Memory B cell (primary cell): ENCODE results near the gene ZNF521.

Experiments used
- ATAC-seq: fragments of 150-1000 bp; cut with Tn5 transposase; 2 replicates; pipeline ENCODE4 v1.10.0; 2021; ENCODE audit warnings: low read depth, mild to moderate bottlenecking, moderate library complexity
- DNase-seq, 2 donors: peaks; one replicate each; pipeline ENCODE4 v3.0.0; 2022; ENCODE audit warnings: low spot score in 2 of 2
- H3K27ac Mint-ChIP-seq: one replicate; pipeline ENCODE4 v1.8.0; 2022; ENCODE audit warnings: mild to moderate bottlenecking, moderate library complexity, mixed read lengths
- H3K27me3 Mint-ChIP-seq: one replicate; pipeline ENCODE4 v1.8.0; 2022; ENCODE audit warnings: mixed read lengths
- H3K36me3 Mint-ChIP-seq: one replicate; pipeline ENCODE4 v1.8.0; 2022; ENCODE audit warnings: mild to moderate bottlenecking, mixed read lengths
- H3K4me1 Mint-ChIP-seq: one replicate; pipeline ENCODE4 v1.8.0; 2022; ENCODE audit warnings: mixed read lengths
- H3K4me3 Mint-ChIP-seq: one replicate; pipeline ENCODE4 v1.8.0; 2022; ENCODE audit warnings: mild to moderate bottlenecking, moderate library complexity, mixed read lengths
- H3K9me3 Mint-ChIP-seq: one replicate; pipeline ENCODE4 v1.8.0; 2022; ENCODE audit warnings: mixed read lengths

ZNF521 gene

GRCh38 chr18:25126751-25127150, 225.2 kb downstream of the ZNF521 start:
- H3K36me3 Mint-ChIP-seq = no peaks in the 10 kb centered on the region
- no peak for DNase-seq
- no peak overlapping the region for H3K27ac Mint-ChIP-seq
- H3K9me3 Mint-ChIP-seq = peaks cover 2% of the 10 kb centered on the region
- H3K4me3 Mint-ChIP-seq = no peak overlapping the region
- no peaks in the 10 kb centered on the region for H3K4me1 Mint-ChIP-seq
- no peak for ATAC-seq
- peaks cover 1% of the 10 kb centered on the region for H3K27me3 Mint-ChIP-seq

DNA sequence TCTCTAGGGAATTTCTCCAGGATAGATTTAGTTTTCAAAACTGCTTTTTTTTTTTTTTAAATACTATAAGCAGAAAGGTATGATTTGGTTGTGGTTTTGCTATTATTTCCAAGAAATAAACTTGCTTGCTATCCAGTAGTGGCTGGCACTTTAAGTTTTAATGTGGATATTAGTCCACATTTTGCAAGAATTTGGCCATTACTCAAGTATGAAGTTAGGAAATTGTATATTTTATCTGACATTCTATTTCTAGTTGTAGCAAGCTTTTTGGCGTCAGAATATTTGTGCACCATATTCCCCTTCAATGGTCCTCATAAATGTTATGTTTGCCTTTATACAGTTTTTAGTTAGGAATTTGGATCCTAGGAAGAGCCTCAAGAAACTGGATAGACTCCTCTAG, 226.3 kb downstream of the ZNF521 start:
- Mint-ChIP-seq H3K36me3 (no peaks in the 10 kb centered on the region), H3K4me1 (no peaks in the 10 kb centered on the region), H3K9me3 (no peaks in the 10 kb centered on the region), H3K4me3 (no peak overlapping the region), H3K27ac (no peak overlapping the region), H3K27me3 (peaks cover 3% of the 10 kb centered on the region)
- DNase-seq (no peak), ATAC-seq (no peak)

GRCh38 chr18:25123438-25124232, 228.3 kb downstream of the ZNF521 start:
- H3K36me3 Mint-ChIP-seq = no peaks in the 10 kb centered on the region
- peaks cover 1% of the 10 kb centered on the region for H3K9me3 Mint-ChIP-seq
- H3K27me3 Mint-ChIP-seq = peaks cover 3% of the 10 kb centered on the region
- DNase-seq (no peak), ATAC-seq (no peak)
- no peak overlapping the region for H3K4me3 Mint-ChIP-seq
- no peak overlapping the region for H3K27ac Mint-ChIP-seq
- no peaks in the 10 kb centered on the region for H3K4me1 Mint-ChIP-seq

- Mint-ChIP-seq H3K27me3 (peaks cover 3% of the 10 kb centered on the region), H3K4me3 (no peak overlapping the region), H3K9me3 (peaks cover 5% of the 10 kb centered on the region), H3K36me3 (no peaks in the 10 kb centered on the region), H3K4me1 (no peaks in the 10 kb centered on the region), H3K27ac (no peak overlapping the region)
- no peak for ATAC-seq
- no peak for DNase-seq
These were observed 230.5 kb downstream of the ZNF521 start for GRCh38 chr18:25121442-25121841.

GRCh38 chr18:25113566-25113965, 238.4 kb downstream of the ZNF521 start:
- ATAC-seq (no peak), DNase-seq (no peak)
- Mint-ChIP-seq H3K4me3 (no peak overlapping the region), H3K4me1 (no peaks in the 10 kb centered on the region), H3K27ac (no peak overlapping the region), H3K27me3 (no peaks in the 10 kb centered on the region), H3K36me3 (no peaks in the 10 kb centered on the region), H3K9me3 (peaks cover 5% of the 10 kb centered on the region)

GRCh38 chr18:25112821-25113434, 239.0 kb downstream of the ZNF521 start:
- no peaks in the 10 kb centered on the region for H3K27me3 Mint-ChIP-seq
- no peaks in the 10 kb centered on the region for H3K4me1 Mint-ChIP-seq
- no peak for ATAC-seq
- no peak overlapping the region for H3K27ac Mint-ChIP-seq
- no peak overlapping the region for H3K4me3 Mint-ChIP-seq
- DNase-seq = no peak
- H3K9me3 Mint-ChIP-seq = peaks cover 5% of the 10 kb centered on the region
- no peaks in the 10 kb centered on the region for H3K36me3 Mint-ChIP-seq

DNA sequence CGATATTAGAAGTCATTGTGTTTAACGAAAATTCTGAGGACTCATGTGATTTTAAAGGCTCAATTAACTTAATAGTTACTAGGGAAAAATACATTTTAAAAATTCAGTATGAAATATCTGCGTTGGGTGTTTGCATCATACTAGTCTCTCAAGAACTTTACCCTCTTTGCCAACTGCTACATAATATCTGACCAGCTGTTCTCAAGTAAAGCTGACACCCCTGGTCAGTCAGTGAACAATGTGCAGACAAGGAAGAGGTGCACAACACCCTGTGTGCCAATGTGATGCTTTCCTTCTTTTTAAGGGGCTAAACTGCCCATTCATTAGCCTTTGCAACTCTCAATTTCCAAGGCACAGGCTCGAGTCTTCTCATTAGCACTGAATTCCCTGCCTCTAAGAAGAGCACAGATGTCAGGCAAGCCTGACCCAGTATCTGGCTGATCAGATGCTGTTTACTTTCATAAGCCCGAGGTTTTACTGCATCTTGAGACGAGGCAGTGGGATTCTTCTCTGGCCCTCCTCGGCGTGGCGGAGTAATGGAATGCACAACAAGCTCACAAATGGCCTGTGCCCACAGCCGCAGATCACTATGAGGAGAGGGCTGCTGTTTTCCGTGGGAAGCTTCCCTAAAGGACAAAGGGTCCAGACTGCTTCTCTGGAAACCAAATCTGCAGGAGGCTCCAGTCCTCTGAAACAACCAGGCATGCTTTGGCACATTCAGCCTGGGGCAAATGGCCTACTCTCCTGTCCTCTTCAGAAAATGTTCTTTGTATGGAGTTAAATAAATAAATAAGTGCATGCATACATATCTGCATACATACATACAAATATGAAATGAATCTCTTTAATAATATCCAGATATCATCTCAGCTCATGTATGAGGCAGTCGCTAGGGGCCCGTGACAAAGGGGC, 240.3 kb downstream of the ZNF521 start:
- H3K27me3 Mint-ChIP-seq = no peaks in the 10 kb centered on the region
- H3K9me3 Mint-ChIP-seq = peaks cover 1% of the 10 kb centered on the region
- H3K36me3 Mint-ChIP-seq = no peaks in the 10 kb centered on the region
- no peak overlapping the region for H3K4me3 Mint-ChIP-seq
- DNase-seq (no peak), ATAC-seq (no peak)
- no peak overlapping the region for H3K27ac Mint-ChIP-seq
- H3K4me1 Mint-ChIP-seq = no peaks in the 10 kb centered on the region

GRCh38 chr18:25109484-25109883, 242.5 kb downstream of the ZNF521 start:
- ATAC-seq = no peak
- no peaks in the 10 kb centered on the region for H3K36me3 Mint-ChIP-seq
- H3K9me3 Mint-ChIP-seq = peaks cover 1% of the 10 kb centered on the region
- no peak overlapping the region for H3K4me3 Mint-ChIP-seq
- no peak overlapping the region for H3K27ac Mint-ChIP-seq
- no peaks in the 10 kb centered on the region for H3K27me3 Mint-ChIP-seq
- no peak for DNase-seq
- H3K4me1 Mint-ChIP-seq = no peaks in the 10 kb centered on the region

- ATAC-seq = no peak
These were observed 248.4 kb downstream of the ZNF521 start for GRCh38 chr18:25103468-25104155.

DNA sequence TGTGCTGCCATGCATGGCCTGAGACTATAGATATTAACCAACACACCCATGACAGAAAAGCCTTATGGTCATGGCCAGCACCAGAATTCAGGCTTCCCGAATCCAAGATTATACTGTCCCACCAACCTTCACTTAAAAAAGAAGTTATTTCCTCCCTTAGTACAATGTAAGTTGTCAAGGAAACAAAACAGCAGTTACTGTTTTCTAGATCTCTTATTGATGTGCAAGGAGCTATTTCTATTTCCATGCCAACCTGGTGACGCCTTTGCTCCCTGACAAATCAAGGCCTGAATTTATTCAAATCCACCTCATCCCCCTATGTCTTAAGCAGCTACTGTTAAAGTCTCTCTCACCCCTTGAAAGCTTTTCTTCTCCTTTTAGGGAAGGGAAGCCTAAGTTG, 249.3 kb downstream of the ZNF521 start:
- H3K4me1 Mint-ChIP-seq = no peaks in the 10 kb centered on the region
- ATAC-seq (no peak), DNase-seq (no peak)
- no peak overlapping the region for H3K4me3 Mint-ChIP-seq
- H3K36me3 Mint-ChIP-seq = no peaks in the 10 kb centered on the region
- H3K27me3 Mint-ChIP-seq = no peaks in the 10 kb centered on the region
- H3K27ac Mint-ChIP-seq = no peak overlapping the region
- no peaks in the 10 kb centered on the region for H3K9me3 Mint-ChIP-seq

More at GRCh38 chr18:25103468-25104155, 248.4 kb downstream of the ZNF521 start:
- Mint-ChIP-seq H3K4me1 (no peaks in the 10 kb centered on the region), H3K27me3 (no peaks in the 10 kb centered on the region), H3K27ac (no peak overlapping the region), H3K4me3 (no peak overlapping the region), H3K9me3 (no peaks in the 10 kb centered on the region), H3K36me3 (no peaks in the 10 kb centered on the region)
- DNase-seq = no peak

- H3K27ac Mint-ChIP-seq = no peak overlapping the region
- H3K4me3 Mint-ChIP-seq = no peak overlapping the region
- no peaks in the 10 kb centered on the region for H3K9me3 Mint-ChIP-seq
- no peaks in the 10 kb centered on the region for H3K27me3 Mint-ChIP-seq
- no peak for DNase-seq
- H3K4me1 Mint-ChIP-seq = no peaks in the 10 kb centered on the region
- ATAC-seq = no peak
- no peaks in the 10 kb centered on the region for H3K36me3 Mint-ChIP-seq
These were observed 251.5 kb downstream of the ZNF521 start for GRCh38 chr18:25100418-25100817.

DNA sequence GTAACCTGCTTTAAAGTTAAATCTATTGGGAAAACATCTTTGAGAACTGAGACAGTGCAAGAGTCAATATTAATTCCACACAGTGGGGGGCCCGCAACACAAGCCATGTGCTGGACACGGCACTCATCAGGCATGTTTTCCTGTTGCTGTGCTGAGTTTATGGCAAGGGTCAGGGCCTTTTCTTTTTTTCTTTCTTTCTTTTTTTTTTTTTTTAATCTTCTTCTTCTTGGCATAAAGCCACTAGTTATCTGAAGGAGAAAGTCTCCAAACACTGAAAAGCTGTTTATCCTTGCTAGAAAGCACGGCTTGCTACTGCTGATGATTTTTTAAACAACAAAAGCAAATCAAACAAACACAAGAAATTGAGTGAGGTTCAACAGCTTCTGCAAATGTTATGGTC, 252.1 kb downstream of the ZNF521 start:
- no peaks in the 10 kb centered on the region for H3K4me1 Mint-ChIP-seq
- H3K27ac Mint-ChIP-seq = no peak overlapping the region
- H3K36me3 Mint-ChIP-seq = no peaks in the 10 kb centered on the region
- H3K27me3 Mint-ChIP-seq = no peaks in the 10 kb centered on the region
- no peaks in the 10 kb centered on the region for H3K9me3 Mint-ChIP-seq
- no peak for ATAC-seq
- no peak for DNase-seq
- H3K4me3 Mint-ChIP-seq = no peak overlapping the region

- no peak overlapping the region for H3K27ac Mint-ChIP-seq
- no peaks in the 10 kb centered on the region for H3K4me1 Mint-ChIP-seq
- no peaks in the 10 kb centered on the region for H3K9me3 Mint-ChIP-seq
- no peak for DNase-seq
- H3K36me3 Mint-ChIP-seq = no peaks in the 10 kb centered on the region
- ATAC-seq = no peak
- no peak overlapping the region for H3K4me3 Mint-ChIP-seq
- no peaks in the 10 kb centered on the region for H3K27me3 Mint-ChIP-seq
These were observed 254.4 kb downstream of the ZNF521 start for GRCh38 chr18:25097569-25098056.
